GM18870 (cell line): Measurements from ENCODE around the gene WDR91.
"Not testable (repeated sequence)": the region's sequence is repeated elsewhere in the genome, so short reads cannot be mapped to it uniquely, and the experiment has no call there.

Source experiments
- ATAC-seq: cut with Tn5 transposase; IDR thresholded peaks from one replicate; pipeline ENCODE4 v1.9.1; 2021; ENCODE audit warnings: moderate library complexity; ENCODE audit not compliant: unreplicated experiment

WDR91 gene

DNA sequence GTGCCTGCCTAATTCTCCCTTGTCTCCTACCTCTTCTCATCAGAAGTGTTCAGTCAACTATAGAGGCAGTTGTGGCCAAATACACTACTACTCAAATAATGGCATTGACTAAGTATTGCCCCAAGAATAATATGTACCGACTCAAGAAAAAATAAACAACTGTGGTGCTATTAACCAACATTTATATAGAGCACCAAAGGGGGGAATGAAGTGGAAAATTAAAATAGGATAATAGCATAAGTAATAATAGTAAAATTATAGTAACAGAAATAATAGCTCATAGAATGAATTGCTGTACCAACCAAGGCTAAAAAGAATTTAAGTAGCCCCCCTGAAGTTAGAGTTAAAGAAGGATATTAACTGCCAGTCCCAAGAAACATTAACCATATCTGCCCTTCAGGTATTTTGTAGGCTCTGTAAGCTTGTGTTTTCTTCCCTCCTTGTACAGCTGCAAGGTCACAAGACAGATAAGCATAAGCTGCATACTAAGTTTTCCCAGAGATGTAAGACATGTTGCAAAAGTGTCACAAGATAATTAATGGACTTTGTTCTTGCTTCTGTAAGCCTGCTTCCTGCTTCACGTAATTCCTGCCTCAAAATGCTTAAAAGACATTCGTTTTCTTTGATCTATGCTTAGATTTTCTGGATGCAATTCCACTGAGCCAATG lies 29.9 kb downstream of the WDR91 start:
- ATAC-seq: no peak

DNA sequence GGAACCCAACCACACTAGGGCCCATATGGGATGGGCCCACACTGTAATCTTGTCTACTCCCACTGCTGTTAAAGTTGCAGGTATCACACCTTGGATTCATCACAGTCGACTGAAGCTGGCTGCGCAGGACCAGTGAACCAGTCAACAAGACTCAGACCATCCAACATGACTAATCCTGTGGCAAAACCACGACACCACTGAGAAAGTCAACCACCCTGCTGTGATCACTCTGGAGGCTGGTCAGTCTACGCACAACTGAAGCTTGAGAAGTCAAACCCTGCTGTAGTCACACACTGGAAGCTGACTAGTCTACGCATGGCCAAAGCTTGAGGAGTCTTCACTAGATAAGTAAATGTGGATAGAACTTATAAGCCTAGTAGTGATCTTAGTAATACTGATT lies 31.2 kb downstream of the WDR91 start:
- ATAC-seq: no peak

DNA sequence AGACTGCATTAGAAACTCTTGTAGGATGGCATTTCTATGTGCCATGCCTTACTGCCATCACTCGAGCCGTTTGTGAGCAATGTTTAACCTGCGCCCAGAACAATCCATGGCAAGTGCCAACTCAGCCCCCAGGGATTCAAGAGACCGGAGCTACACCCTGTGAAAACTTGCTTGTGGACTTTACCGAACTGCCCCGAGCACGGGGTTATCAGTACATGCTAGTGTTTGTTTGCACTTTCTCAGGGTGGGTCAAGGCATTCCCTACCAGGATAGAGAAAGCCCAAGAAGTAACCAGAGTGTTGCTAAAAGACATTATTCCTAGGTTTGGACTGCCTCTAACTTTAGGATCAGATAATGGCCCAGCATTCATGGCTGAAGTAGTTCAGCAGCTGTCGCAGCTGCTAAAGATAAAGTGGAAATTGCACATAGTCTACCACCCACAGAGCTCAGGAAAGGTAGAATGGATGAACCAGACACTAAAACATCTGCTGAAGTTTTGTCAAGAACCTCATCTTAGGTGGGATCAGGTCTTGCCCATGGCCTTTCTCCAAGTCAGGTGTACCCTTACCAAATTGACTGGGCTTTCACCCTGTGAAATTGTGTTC lies 31.9 kb downstream of the WDR91 start:
- no peak for ATAC-seq

DNA sequence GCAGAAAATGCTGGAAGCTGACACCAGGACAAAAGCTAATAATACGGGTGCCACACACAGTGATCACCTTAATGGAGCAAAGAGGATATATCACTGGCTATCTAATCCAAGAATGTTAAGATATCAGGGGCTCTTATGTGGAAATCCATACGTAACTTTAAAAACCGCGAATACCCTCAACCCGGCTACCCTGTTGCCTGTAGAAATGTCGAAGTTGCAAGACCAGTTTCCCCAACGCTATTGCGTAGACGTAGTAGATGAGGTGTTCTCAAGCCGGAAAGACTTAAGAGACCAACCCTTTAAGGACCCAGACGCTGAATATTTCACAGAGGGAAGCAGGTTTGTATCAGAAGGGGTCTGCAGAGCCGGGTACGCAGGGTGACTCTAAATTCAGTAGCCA lies 33.0 kb downstream of the WDR91 start:
- ATAC-seq: no peak

DNA sequence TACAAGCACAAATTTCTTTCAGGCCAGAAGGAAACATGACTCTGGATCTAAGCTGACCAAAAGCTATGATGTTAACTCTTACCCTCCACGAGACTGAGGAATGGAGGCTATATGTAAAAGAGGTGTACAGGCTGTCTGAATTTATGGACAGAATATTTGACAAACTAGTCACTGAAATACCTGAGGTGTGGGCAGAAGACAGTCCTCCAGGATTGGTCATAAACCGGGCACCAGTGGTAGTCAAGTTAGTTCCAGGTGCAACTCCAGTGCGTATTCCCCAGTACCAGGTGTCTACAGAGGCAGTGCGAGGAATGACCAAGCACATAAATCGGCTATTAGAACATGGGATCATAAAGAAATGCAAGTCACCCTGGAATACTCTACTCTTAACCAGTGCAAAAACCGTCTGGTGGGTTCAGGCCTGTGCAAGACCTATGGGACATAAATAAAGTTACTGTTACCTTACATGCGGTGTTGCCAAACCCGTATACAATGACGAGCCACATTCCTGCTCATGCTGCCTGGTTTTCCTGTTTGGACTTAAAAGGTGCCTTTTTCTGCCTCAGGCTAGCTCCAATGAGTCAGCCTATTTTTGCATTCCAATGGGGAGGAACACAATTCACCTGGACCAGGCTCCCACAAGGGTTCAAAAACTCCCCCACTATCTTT lies 34.2 kb downstream of the WDR91 start:
- ATAC-seq: no peak

DNA sequence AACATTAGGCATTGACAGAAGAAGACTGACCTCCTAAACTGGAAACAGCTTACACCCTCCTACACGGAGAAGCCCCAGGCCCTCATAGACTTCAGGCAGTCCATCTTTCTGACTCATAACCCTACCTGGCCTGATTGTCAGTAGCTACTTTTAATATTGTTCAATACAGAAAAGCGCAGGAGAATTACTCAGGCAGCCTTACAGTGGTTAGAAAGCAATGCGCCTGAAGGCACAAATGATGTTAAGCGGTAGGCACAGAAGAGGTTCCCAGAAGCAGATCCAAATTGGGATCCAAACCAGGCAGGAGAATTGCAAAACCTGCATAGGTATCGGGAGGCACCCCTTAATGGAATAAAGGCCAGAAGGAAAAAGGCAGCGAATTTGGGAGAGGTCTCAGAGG lies 35.4 kb downstream of the WDR91 start:
- ATAC-seq: no peak

DNA sequence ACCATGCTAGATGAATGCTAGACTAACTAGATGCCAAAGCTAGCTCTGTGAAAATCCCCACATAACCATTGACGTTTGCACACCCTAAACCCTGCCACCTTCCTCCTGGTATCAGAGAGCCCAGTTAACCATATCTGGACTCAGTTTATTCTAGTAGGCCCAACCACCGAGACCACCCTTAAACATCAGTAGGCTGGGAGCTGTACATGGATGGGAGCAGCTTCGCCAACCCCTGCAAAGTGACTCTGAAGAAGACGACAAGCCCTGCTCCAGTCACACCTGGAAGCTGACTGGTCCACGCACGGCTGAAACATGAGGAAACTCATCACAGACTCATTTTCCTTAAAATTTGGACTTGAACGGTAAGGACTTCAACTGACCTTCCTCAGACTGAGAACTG lies 36.4 kb downstream of the WDR91 start:
- ATAC-seq: no peak

DNA sequence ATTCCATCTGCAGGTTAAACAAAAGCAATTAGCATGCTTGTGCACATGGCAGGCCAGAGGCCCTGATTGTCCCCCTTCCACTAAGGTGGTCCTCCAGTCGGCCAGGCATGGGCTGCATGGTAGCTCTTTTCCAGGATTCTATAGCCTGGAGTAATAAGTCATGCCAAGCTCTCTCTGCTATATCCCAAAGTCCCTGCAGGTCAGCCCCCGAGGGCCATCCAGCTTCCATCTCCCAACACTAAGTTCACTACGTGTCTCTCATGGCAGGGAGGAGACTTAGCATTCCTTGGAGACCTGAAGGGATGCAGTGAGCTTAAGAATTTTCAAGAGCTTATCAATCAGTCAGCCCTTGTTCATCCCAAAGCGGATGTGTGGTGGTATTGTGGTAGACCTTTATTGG lies 37.4 kb downstream of the WDR91 start:
- not testable (repeated sequence) for ATAC-seq

DNA sequence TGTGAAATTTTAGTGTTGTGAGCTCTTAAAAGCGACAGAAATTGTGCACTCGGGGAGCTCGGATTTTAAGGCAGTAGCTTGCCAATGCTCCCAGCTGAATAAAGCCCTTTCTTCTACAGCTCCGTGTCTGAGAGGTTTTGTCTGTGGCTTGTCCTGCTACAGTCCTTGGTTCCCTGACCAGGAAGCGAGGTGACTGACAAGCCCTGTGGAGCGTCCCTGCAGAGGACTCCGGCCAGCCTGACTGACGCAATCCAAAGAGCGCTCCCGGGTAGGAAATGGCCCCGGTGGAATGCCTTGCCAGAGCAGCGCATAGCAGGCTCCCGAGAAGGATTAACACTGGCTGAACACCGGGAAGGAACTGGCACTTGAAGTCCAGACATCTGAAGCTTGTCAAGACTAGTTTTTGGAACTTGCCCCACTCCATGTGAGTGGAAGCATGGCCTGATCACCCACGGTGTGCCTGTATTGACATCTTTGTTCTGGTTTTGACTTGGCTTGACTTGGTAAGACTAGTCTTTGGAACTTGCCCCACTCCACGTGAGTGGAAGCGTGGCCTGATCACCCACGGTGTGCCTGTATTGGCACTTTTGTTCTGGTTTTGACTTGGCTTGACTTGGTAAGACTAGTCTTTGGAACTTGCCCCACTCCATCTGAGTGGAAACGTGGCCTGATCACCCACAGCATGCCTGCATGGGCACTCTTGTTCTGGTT lies 39.6 kb downstream of the WDR91 start:
- not testable (repeated sequence) for ATAC-seq

DNA sequence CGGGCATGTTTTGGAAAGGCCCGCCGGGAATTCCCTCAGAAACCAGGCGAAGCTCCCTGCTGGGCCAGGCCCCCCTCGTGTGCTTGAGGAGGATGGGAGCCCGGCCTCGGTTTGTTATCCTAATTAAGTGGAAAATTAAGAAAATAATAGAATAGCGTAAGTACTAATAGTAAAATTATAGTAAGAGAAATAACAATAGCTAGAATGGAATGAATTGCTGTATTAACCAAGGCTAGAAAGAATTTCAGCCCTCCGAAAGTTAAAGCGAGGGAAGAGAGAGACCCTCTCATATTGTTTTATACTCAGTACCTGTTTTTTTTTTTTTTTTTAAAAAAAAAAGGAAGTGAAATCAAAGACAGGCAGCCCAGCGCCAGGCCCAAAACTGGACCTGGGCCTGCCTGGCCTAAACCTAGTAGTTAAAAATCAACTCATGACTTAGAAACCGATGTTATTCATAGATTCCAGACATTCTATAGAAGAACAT lies 40.3 kb downstream of the WDR91 start:
- peak; percentile 43 for ATAC-seq

DNA sequence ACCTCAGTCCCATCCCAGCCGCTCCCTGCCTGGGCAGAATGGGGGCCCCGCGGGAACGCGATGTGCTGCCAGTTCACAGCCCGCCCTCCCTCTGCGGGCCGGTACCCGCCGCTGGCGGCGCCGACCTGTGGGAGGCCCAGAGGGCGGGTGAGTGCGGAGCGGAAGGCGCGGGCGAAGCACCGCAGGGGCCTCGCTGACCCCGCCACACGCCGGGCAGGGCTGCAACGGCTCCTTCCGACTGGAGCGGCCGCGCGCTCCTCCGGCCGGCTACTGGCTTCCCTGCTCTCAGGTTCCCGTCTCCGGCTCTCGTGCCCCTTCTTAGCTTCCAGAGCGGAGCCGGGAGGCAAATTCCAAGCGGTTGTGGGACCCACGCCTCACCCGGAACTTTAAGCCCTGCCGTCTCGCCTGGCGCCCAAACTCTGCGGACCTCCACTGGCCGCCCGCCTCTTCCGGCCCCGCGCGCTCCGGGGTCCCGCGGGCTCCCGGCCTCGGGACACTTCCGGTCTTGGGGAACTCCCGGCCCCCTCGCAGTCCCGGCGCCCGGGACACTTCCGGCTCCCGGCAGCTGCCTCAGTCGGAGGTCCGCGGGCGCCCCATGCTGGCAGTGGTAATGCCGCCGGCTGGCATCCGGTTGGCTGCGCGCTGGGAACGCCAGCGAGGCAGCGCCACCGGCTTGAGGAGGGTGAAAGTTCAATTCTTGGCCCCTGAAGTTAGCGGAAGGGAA lies 40.9 kb downstream of the WDR91 start, which contains the start of gene CYREN:
TSS of gene CYREN (minus strand) at position 434 of the 724 bp plus-strand sequence. CDS start 1,785 bp downstream, outside the sequence.
- ATAC-seq: peak; percentile 56

DNA sequence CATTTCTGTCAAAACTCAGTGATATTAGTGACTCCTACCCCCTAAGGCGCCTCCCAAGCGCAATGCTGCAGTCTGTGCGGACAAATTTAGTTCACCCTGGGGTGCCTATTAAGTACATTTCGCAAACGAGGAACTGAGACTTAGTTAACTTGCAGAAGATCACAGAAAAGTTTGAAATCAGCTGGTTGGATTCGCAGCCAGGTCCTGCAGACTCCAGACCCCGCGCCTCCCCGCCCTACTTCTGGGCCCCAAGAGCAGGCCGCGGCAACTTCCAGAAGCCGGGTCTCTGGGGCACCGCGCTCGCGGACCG lies 41.4 kb downstream of the WDR91 start:
- ATAC-seq: no peak

DNA sequence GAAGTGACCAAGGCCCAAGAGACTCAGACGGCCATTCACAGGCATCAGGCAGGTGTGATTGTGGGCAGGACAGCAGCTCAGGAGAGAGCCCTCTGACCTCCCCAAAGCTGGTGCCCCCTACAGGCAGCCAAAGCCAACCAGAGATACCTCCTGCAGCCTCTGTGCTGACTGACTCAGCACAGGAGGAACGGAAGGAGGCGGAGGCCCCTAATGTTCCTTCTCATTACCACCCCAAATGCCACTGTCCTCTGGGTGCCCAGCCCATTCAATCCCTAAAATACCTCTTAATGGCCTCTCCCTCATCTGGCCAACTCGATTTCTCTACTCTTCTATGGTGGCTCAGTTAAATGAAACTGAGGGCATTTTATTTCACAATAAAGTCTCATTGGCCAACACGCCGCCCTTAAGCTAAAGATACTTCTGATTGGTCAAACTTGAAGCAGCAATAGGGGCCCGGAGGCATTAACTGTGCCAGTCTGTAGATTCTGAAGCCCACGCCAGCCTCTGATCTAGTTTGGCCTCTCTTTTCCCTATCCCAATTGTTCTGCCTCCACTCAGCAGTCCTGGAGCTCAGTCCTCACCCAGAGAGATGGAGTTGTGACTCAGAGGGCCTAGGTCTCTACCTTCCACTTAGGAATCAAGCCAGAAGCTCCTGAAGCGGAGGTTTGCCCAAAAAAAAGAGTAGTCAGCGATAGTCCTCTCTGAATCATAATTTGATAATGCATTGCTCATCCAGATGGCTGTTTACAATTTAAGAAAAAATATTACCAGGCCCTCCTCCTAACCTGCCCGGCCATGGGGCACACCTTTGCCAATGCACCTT lies 42.0 kb downstream of the WDR91 start:
- peak; percentile 40 for ATAC-seq

DNA sequence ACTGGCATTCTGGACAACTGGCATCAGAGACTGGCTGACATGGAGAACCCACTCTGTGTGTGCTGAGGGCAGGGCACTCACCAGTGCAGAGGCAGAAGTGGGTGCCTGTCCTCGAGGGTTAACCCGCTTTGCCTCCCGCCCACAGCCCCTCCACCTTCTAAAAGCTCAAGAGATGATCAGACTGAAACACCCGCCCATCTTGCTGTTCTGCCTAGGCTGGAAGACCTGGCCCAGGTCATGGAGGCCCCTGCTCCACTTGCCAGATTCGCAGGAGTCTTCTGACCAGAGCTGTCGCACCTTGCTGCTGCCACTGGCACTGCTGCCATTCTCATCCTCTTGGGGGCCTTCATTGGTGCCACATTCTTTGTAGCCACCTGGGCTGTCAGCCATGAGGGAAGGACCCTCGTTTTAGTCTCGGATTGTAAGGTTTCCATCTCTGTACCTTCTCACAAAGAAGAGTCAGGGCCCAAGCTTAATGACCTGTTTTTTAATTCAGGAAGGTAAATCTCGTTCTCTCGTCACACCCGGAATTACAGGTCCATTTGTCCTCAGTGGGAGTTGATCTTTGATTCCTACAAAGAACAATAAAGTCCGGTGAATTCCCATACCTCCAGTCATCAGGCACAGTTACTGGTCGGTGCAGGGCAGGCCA lies 42.7 kb downstream of the WDR91 start:
- no peak for ATAC-seq

DNA sequence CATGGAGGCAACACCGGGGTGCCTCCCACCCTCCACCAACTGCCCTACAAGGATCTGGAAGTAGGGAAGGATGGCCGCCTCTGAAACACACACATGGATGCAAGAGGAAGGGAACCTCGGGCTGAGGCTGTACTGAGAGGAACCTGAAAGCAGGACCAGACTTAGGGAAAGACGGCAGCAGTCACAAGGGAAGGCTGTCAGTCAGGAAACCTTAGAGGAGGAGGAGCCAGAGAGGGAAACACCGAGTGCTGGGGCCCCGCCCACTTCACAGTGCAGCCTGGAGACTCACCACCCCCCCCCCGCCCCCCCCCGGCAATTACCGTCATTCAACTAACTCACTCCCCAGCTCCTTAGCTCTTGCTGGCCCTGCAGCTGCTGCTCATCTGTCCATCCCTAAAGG lies 43.3 kb downstream of the WDR91 start:
- no peak for ATAC-seq

DNA sequence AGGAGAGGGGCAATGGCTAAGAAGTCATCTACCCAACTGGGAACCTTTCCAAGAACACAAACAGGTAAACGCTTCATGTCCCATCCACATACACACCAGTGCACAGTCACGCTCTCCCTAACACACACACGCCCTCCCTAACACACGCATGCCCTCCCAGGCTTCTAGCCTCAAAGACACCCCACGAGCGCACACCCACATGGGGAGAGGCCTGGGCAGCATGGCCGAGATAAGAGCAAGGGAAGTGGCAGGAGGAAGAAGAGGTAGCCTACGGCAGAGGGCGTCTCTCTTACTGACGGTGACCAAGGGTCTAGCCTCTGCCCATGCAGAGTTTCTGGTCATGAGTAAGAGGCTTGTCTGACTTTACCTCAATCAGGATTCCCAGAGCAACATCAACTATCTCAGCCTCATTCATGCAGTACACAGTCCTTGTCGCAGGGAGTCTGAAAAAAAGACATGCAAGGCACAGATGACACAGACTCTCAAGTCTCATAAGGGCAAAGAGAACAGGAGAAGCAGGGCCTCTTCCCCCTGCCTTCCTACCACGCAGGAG lies 43.9 kb downstream of the WDR91 start:
- no peak for ATAC-seq

DNA sequence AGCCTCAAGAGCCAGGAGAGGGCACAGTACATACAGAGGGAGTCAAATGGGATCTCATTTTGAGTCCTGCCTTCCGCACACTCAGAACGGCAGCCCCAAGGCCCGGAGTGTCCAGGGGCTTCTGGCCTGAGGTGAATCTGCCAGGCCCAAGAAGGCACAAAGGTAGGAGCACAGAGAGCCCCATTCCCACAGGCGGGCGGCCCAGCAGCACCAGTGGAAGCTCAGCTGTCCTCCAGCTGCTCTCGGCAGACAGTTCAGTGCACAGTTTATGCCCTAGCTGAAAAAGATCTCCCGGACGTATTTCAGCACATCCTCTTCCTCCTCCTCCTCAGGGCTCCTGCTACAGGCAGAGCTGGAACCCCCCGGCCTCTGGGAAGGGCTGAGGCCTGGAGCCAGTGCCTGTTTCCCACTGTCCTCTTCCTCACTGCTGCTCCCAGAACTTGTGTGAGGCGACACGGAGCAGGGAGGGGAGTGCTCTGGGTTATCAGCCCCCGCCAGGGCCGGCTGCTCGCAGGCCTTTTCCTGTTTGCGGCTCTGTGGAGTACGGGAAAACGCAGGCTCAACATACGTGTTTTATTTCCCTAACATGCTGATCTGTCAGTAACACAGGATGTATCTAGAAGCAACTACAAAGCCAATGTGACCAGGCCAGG lies 44.9 kb downstream of the WDR91 start:
- no peak for ATAC-seq

DNA sequence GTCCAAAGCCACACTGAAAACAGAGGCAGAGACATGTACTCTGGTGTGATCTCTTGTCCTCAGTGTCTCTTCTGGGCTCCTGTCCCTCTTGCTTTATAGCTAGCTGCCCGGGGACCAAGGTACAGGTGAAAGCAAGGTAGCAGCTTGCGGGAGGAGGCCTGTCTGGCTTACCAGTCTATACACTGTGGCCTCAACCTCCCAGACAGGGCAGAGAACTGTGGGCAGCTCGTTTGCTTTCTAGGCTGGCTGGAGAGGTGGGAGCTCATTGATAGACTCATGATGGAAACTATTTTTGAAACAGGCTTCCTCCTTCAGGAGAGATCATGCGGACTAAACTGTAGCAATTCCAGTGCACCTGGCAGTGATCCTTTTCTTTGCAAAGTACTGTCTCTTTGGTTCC lies 45.5 kb downstream of the WDR91 start:
- ATAC-seq: no peak
